HEK293T (cell line): ENCODE data around the gene CEP41.
"Not testable (repeated sequence)": the region's sequence is repeated elsewhere in the genome, so short reads cannot be mapped to it uniquely, and the experiment has no call there.

Experiments used
- CTCF ChIA-PET: fragments of 350-600 bp; formaldehyde crosslinking; extraction: SDS; loops from one replicate; lab custom pipeline; 2021; ENCODE audit warnings: antibody characterized with exemption, inconsistent platforms; lab: Yijun Ruan, JAX
- POLR2A ChIA-PET: fragments of 350-600 bp; formaldehyde crosslinking; extraction: SDS; loops from one replicate; lab custom pipeline; 2020; ENCODE audit warnings: antibody characterized with exemption, inconsistent platforms; lab: Yijun Ruan, JAX
- DNase-seq: peaks from one replicate; pipeline ENCODE4 v3.0.0; 2012; ENCODE audit warnings: mixed read lengths; ENCODE audit errors: extremely low spot score
- ARNT ChIP-seq: fragments of 450-650 bp; IDR thresholded peaks from 2 replicates; pipeline ENCODE4 v1.6.1; 2017; ENCODE audit warnings: mild to moderate bottlenecking
- BHLHE40 ChIP-seq: fragments of 450-650 bp; IDR thresholded peaks from 2 replicates; pipeline ENCODE4 v1.6.1; 2016; ENCODE audit warnings: mild to moderate bottlenecking, moderate library complexity, borderline replicate concordance
- CTBP1 ChIP-seq: fragments of 450-650 bp; IDR thresholded peaks from 2 replicates; pipeline ENCODE4 v1.6.1; 2016; ENCODE audit warnings: borderline replicate concordance
- ELF4 ChIP-seq: fragments of 450-650 bp; IDR thresholded peaks from 2 replicates; pipeline ENCODE4 v1.6.1; 2017; ENCODE audit warnings: antibody characterized with exemption
- FOXA1 ChIP-seq: fragments of 450-650 bp; IDR thresholded peaks from 2 replicates; pipeline ENCODE4 v1.6.1; 2016; ENCODE audit warnings: mild to moderate bottlenecking
- FOXK2 ChIP-seq: fragments of 450-650 bp; IDR thresholded peaks from 2 replicates; pipeline ENCODE4 v1.6.1; 2016; ENCODE audit warnings: mild to moderate bottlenecking
- FOXM1 ChIP-seq: fragments of 450-650 bp; IDR thresholded peaks from 2 replicates; pipeline ENCODE4 v1.6.1; 2017; ENCODE audit warnings: mild to moderate bottlenecking, borderline replicate concordance
- HDGF ChIP-seq: fragments of 450-650 bp; IDR thresholded peaks from 2 replicates; pipeline ENCODE4 v1.6.1; 2017; ENCODE audit warnings: antibody characterized with exemption, borderline replicate concordance
- L3MBTL2 ChIP-seq: fragments of 450-650 bp; conservative IDR thresholded peaks from 2 replicates; pipeline ENCODE4 v1.6.1; 2016; ENCODE audit warnings: mild to moderate bottlenecking
- LEF1 ChIP-seq: fragments of 450-650 bp; IDR thresholded peaks from 2 replicates; pipeline ENCODE4 v1.6.1; 2017; ENCODE audit warnings: mild to moderate bottlenecking, borderline replicate concordance
- NFRKB ChIP-seq: fragments of 450-650 bp; IDR thresholded peaks from 2 replicates; pipeline ENCODE4 v1.6.1; 2016; ENCODE audit warnings: mild to moderate bottlenecking, moderate library complexity
- SP1 ChIP-seq: fragments of 450-650 bp; IDR thresholded peaks from 2 replicates; pipeline ENCODE4 v1.6.1; 2017
- SUZ12 ChIP-seq: fragments of 450-650 bp; IDR thresholded peaks from 2 replicates; pipeline ENCODE4 v1.6.1; 2016; ENCODE audit warnings: mild to moderate bottlenecking
- TARDBP ChIP-seq: fragments of 450-650 bp; IDR thresholded peaks from 2 replicates; pipeline ENCODE4 v1.6.1; 2016
- ZNF384 ChIP-seq: fragments of 450-650 bp; IDR thresholded peaks from 2 replicates; pipeline ENCODE4 v1.6.1; 2016
- TF ChIP-seq, protein P1 (sequence below): fragments of 450-650 bp; IDR thresholded peaks from 2 replicates; pipeline ENCODE4 v1.6.1; 2016

CEP41 gene

DNA sequence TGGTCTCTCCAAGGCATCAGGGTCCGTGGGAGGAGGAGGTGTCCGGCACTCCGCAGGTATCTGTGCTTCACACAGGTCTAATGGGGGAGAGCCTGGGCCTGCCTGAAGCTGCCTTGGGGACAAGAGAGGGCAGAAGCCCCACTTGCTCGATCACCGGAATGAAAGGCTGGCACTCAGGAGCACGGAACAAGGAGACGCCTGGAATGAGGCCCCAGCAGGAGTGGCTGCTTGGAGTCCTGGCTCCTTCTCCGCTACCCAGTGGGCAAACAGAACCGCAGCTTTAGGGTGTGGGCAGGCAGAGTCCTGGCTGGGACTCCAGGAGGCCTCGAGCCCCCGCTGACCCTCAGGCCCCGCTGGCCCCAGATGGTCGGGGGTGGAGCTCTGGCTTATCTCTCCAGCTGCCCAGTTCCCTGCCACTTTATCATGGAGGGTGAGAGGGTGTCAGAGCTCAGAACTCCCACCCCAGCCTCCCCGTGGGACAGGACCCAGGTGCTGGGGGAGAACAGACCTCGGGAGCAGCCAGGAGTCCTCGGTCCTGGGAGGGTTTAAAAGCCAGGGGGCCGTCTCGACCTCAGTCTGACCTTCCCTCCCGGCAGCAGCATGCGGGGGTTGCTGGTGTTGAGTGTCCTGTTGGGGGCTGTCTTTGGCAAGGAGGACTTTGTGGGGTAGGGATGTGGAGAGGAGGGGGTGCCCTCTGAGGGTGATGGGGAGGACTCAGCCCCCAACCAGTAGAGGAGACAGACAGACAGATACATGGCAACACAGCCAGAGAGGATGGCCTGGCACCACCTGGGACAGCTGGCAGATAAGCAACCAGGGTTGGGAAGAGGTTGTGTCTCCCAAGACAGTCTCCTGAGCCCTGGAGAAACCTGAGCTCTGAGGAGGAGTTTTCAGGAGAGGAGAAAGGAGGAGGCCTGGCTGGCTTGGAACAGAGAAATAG lies 60.6 kb downstream of the CEP41 start, which contains the start of gene CPA1:
CPA1 (plus strand) TSS at position 574 of the 940 bp plus-strand sequence; CDS start at position 601, 27 bp downstream.
- TF ChIP-seq LEF1: no peak
- no peak for TF ChIP-seq TARDBP
- no peak for TF ChIP-seq FOXK2
- TF ChIP-seq BHLHE40: no peak
- no peak for TF ChIP-seq SUZ12
- TF ChIP-seq ELF4: no peak
- TF ChIP-seq L3MBTL2: no peak
- no peak for TF ChIP-seq FOXM1
- TF ChIP-seq, protein P1, sequence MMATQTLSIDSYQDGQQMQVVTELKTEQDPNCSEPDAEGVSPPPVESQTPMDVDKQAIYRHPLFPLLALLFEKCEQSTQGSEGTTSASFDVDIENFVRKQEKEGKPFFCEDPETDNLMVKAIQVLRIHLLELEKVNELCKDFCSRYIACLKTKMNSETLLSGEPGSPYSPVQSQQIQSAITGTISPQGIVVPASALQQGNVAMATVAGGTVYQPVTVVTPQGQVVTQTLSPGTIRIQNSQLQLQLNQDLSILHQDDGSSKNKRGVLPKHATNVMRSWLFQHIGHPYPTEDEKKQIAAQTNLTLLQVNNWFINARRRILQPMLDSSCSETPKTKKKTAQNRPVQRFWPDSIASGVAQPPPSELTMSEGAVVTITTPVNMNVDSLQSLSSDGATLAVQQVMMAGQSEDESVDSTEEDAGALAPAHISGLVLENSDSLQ: no peak
- no peak for TF ChIP-seq CTBP1
- TF ChIP-seq NFRKB: no peak
- no peak for TF ChIP-seq ZNF384
- TF ChIP-seq ARNT: no peak
- ChIA-PET CTCF (no interaction called here), POLR2A (no interaction called here)
- no peak for DNase-seq

DNA sequence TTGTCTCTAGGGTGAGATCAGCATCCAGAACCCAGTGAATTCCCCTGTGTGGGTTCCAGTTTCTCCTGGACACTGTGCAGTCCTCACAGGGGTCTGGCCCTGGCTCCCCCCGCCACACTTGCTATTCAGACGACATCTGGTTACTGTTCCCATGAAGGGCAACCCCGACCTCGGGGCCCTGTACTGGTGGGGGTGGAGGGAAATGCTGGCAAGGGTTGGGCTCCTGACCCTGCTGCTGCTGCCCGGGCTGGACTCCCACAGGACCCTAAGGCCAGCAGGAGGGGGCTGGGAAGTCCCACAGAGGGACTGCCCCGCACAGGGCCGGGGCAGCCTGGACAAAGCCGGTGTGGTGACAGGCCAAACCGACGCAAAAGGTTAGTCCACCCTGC lies 61.3 kb downstream of the CEP41 start:
- no peak for DNase-seq
- TF ChIP-seq FOXM1 (no peak), SUZ12 (no peak), FOXK2 (no peak), SP1 (no peak), TARDBP (no peak), CTBP1 (no peak)
- ChIA-PET CTCF (no interaction called here), POLR2A (no interaction called here)

DNA sequence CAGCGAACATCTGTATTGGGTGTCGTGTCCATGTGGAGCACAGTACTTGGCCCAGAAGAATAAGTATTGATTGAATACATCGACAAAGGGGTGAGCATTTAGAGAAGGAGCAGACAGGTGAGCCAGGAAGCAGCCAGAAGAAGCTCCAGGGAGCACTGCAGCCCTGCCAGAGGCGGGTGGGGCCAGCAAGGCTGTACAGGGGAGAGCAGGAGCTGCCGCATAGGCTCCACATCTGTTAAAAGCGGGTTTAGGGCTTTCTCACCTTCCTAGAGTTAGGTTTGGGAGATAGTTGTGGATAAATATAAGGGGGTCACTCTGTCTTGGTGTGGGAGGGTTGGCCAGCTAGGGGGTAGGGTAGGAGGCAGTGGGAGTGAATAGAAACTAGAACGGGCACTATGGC lies 61.8 kb downstream of the CEP41 start:
- ChIA-PET POLR2A (no interaction called here), CTCF (no interaction called here)
- DNase-seq: no peak
- TF ChIP-seq FOXM1 (no peak), CTBP1 (no peak), ELF4 (no peak), ARNT (no peak), SP1 (no peak), FOXK2 (no peak)

DNA sequence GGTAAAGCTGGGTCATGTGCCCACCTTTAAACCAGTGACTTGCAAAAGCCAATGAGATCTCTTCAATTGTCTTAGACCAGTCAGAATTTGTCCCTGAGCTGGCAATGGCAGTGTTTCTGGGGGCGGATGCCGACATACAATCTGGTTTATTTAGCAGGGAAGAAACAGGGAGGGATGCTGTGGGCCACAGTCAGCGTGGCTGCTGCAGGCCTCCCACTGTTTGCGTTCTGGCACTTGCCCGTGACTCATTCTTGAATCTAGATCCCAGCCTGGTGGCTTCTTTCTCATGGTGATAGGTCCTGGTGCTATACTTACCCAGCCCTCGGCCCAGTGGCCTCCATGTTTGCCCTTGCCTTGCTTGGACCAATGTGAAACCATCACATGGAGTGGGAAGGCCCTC lies 63.6 kb downstream of the CEP41 start:
- TF ChIP-seq HDGF: no peak
- POLR2A ChIA-PET: no interaction called here
- CTCF ChIA-PET: no interaction called here
- no peak for DNase-seq

DNA sequence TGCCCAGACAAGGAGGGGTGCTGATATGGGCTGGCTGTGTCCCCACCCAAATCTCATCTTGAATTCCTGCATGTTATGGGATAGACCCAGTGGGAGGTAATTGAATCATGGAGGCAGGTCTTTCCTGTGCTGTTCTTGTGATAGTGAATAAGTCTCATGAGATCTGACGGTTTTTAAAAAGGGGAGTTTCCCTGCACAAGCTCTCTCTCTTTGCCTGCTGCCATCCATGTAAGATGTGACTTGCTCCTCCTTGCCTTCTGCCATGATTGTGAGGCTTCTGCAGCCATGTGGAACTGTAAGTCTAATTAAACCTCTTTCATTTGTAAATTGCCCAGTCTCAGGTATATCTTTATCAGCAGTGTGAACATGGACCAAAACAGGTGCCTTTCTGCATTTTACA lies 64.4 kb downstream of the CEP41 start:
- POLR2A ChIA-PET, CTCF ChIA-PET, DNase-seq: not testable (repeated sequence)

DNA sequence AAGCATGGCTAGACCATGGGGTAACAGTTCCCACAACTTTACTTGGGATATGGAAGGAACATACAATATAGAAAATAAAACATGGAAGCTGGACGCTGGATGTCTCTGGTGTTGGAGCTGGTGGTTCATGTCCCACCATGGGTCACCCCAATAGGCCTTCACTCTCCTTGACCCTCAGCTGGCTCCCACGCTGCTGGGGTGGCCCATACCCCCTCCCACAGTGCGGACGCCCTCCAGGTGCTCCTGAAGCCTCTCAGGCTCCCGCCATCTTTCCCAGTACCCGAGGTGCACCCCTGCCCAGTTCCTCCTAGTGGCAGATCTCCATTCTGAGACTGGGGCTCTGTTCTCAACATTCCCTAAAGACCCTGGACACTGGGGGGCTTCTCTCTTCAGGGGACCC lies 66.3 kb downstream of the CEP41 start:
- TF ChIP-seq, protein P1: no peak
- no peak for TF ChIP-seq SUZ12
- TF ChIP-seq FOXK2: no peak
- no peak for TF ChIP-seq ARNT
- no peak for TF ChIP-seq CTBP1
- no peak for TF ChIP-seq BHLHE40
- no peak for TF ChIP-seq SP1
- TF ChIP-seq ZNF384: no peak
- TF ChIP-seq L3MBTL2: no peak
- TF ChIP-seq TARDBP: no peak
- no peak for TF ChIP-seq ELF4
- no peak for TF ChIP-seq FOXA1
- no peak for TF ChIP-seq LEF1
- TF ChIP-seq HDGF: no peak
- TF ChIP-seq NFRKB: no peak
- no peak for TF ChIP-seq FOXM1
- CTCF ChIA-PET: no interaction called here
- DNase-seq: no peak
- POLR2A ChIA-PET: no interaction called here

DNA sequence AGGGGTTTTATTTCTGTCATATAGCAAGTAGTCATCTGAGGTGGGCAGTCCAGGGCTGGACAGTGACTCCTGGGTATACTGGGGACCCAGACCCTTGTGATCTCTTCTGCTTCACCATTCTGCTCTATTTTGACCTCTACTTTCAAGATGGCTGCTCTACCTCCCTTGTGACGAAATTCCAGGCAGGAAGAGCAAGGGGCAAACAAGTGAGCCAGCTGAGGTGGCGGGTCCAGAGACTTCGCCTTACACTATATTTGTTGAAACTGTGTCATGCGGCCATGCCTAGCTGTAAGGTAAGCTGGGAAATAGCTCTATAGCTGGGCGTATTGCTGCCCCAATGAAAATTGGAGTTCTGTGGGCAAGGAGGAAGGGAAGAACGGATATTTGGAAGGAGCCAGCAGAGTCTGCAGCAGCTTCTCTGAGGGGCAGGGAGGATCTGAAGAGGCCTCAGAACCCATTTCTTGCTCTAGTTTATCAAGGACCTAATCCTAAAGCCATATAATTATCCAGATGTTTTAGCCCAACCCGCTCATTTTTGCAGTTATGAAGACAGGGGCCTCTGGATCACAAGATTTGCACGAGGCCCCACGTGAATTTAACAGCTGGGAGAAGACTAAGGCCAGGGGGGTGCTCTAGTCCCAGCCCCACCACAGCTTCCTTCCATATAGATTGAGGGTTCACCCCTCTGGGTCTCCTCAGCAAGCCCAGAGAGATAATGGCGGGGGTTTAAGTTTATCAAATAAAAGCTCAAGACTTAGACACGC lies 68.2 kb downstream of the CEP41 start:
- no peak for TF ChIP-seq ZNF384
- TF ChIP-seq L3MBTL2: peak; percentile 24
- CTCF ChIA-PET: interaction anchor here (0.5 kb wide), 1 partner anchor 99 kb away, joined by 3 read pairs; no protein-coding TSS in a partner anchor
- no peak for DNase-seq
- POLR2A ChIA-PET: no interaction called here
